GM18508 (cell line): ENCODE measurements around the gene JAG1.

Source experiments
- ATAC-seq: cut with Tn5 transposase; IDR thresholded peaks from one replicate; pipeline ENCODE4 v1.9.1; 2021; ENCODE audit warnings: moderate number of reproducible peaks; ENCODE audit not compliant: insufficient read depth, unreplicated experiment

The JAG1 gene

GRCh38 chr20:10701607-10702006 lies 27.8 kb upstream of the JAG1 start:
- no peak for ATAC-seq

- no peak for ATAC-seq
These were observed 26.1 kb upstream of the JAG1 start for GRCh38 chr20:10699941-10700340.

GRCh38 chr20:10699489-10699888 lies 25.7 kb upstream of the JAG1 start:
- no peak for ATAC-seq

DNA sequence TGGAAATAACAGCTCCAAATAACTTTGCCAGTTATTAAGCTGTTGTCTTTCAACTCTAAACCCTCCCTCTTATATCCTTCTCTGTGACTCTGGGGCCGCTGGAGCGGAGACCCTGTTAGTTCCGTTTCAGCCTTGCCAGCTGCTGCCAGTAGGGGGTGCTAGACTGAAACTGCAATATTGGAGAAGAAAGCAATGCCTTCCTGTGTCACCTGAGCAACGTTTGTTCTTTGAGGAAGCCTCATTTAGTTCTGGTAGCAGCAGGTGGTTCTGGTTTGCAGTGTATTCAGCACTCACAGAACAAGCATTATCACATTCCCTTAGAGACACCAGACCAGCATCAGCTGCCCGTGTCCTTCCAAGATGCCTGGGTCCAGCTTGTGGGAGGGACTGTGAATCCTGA lies 22.9 kb upstream of the JAG1 start:
- ATAC-seq, result no peak

GRCh38 chr20:10689385-10689784 lies 15.6 kb upstream of the JAG1 start:
- no peak for ATAC-seq

- ATAC-seq, result no peak
These were observed 14.1 kb upstream of the JAG1 start for GRCh38 chr20:10687895-10688294.

DNA sequence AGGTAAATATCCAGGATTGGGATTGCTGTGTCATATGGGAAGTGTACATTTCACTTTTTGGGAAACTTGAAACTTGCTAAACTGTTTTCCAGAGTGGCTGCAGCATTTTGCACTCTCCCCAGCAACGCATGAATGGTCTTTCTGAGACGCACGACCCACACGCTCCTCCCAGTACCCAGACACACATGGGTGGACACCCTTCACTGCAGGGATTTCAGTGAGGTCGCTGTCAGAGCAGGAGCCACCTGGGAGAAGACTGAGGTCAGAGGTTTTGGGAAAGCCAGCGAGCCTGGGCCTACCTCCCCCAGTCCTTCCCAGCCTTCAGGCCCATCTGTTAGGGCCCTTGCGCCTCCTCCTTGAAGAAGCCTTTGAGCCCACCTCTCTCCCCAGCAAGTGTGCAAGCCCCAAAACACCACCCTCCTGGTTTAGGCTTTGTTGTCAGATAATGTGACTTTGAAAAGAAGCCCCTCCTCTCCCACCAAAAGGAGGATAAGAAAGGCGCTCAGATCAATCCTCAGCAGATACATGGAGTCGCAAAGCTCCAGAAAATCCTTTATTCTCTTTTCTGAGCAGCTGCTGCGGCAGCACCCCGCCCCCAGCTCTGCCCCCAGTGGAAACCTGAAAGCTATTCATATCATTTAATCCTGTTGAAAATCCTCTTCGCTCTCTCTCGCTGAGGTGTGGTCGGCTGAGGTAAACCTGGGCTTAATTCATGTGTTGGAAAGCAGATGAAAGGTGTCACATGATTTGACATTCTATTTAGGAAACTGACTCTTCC lies 12.7 kb upstream of the JAG1 start:
- no peak for ATAC-seq

DNA sequence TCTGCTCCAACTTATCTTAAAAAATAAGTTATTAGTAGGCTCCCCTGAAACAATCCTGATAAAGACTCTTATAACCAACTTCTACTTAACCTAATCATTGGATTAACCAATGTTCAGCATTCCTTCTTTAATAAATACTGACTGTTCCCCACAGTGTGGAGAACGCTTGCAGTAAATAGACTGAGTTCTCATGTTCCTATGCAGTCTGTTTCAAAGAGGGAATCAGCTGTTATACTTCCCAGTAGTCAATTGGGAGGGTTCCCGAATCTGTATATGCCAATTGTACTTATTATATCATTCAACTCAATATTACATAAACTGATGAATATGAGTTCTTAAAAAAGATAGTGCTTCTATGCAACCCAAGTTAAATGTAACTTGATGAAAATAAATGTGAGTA lies 9.7 kb upstream of the JAG1 start:
- ATAC-seq, result no peak

GRCh38 chr20:10682939-10683338 lies 9.1 kb upstream of the JAG1 start:
- ATAC-seq, result no peak

GRCh38 chr20:10681494-10681893 lies 7.7 kb upstream of the JAG1 start:
- no peak for ATAC-seq

GRCh38 chr20:10680571-10680970 lies 6.8 kb upstream of the JAG1 start:
- ATAC-seq, result no peak

DNA sequence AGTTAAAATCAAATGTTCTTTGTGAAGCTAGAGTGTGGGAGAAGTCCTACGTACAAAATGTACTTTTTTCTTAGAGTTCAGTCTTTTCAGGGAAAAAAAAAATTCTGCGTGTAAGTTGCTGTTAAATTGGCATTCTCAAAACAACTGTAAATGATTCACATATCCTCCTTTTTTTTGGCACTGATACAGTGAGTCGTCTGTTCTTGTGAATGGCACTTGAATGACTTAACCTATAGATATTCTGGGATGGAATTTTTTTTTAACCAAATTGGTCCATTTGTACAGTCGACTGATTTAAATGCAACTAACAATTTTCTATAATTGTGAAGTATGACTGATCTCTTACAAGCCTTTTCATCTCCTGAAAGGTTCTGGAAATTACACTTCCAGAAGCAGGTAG lies 5.5 kb upstream of the JAG1 start:
- no peak for ATAC-seq

DNA sequence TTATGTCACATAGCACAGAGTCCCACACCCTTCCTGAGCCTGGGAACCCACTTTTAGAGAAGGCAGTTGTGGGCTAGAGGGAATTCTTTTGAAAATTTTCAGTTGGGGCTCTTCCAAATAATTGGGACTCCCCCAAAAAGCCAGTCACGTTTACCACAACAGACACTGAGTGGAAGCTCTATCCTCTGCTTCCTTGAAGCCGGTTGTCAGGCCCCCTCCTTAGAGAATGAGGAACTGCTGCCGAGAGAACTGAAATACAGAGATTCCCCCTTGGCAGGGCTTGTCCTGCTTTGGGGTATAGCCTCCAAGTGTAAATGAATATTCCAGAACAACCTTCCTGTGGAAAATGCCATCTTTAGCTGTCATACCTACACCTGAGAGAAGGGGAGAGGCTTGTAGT lies 2.7 kb upstream of the JAG1 start:
- no peak for ATAC-seq

DNA sequence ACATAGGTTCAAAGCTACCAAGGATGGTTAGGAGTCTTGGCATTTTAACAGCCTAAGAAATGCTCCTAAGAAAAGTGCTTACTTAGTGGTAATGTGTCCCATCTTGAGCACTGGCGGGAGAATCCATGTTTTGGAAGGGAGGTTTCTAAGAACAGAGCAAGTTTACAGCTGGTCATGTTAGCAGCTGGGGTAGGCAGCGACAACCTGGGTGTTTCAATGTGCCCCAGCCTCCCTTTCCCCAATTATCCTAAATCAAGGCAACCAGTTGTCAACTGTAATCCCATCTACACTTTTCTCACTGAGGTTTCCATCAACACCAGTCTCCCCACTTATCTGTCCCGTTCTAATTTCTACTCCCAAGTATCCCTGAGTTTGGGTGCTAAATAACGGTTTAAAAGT lies 1.6 kb upstream of the JAG1 start:
- no peak for ATAC-seq

- ATAC-seq, result peak; percentile 26
These were observed 1.1 kb upstream of the JAG1 start for GRCh38 chr20:10674684-10675449.

GRCh38 chr20:10673176-10673841 lies 490 bp downstream of the JAG1 start:
- ATAC-seq, result no peak

DNA sequence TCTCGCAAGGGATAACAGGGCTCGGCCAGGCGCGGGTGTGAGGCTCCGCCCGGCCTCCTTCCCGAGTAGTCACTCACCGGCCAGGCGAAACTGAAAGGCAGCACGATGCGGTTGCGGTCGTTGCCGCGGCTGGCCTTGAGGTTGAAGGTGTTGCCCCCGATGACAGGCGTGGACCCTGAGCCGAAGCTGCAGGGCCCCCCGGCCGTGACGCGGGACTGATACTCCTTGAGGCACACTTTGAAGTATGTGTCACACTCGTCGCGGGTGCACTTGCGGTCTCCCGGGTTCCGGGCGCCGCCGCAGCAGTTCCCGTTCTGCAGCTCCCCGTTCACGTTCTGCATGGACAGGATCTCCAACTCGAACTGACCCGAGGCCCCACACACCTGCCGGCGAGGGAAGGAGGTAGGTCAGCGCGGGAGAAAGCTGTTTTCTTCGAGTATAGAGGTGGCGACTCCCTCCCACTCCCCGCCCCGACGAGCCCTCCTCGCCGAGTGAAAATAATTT lies 1.1 kb downstream of the JAG1 start:
- ATAC-seq, result no peak

- ATAC-seq, result no peak
These were observed 1.7 kb downstream of the JAG1 start for GRCh38 chr20:10671919-10672623.

DNA sequence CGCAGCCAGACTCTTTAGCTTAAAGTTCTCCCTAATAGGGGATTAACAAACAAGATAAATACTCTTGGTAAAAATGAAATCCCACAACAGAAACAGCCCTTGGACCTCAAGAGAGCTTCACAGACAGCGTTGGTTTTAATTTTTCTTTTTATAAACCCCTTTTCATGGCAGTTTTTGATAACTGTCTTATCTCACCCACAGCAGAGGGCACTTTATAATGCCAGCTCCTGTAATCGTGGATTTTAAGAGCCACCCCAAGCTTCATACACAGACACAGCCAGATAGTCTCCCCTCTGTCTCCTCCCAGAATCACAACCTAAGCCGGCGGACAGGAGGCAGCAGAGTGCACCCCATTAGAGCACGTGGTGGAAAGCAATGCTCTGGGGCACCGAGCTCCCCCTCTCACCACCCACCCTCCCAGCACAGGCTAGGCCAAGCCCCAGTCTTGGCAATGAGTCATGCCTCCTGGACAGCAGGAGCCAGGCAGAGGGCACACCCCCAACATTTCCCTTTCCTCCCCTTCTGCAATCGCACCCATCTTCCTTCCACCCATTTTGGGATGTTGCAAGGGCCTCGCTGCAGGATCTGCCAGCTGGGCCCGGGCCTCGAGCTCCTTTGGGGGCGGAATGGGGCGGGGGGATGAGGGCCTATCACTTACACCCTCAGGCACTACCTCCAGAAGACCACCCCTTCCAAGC lies 2.4 kb downstream of the JAG1 start:
- peak; percentile 25 for ATAC-seq
